IMR-90 (cell line): Measurements from ENCODE around the gene TIMM10. TPM values are rescaled to one million over a fixed set of nuclear protein-coding genes. Genes with fewer than 3 reads are reported as not detected.

Experiments
- ATAC-seq: fragments of 200-7000 bp; cut with Tn5 transposase; 2 replicates; pipeline ENCODE4 v1.9.1; 2020; ENCODE audit warnings: low read depth, mild to moderate bottlenecking, moderate library complexity
- BruUV-seq: library from RNA; stranded (reverse); fragments of 400-500 nt; replicated peaks from 2 replicates; lab custom pipeline; 2021; lab: Mats Ljungman, UMichigan
- CTCF ChIA-PET: fragments of 300-600 bp; formaldehyde crosslinking; extraction: SDS; loops from one replicate; lab custom pipeline; 2021; ENCODE audit warnings: antibody characterized with exemption; lab: Yijun Ruan, JAX
- POLR2A ChIA-PET: fragments of 300-600 bp; sonication (Branson Sonifier 250); formaldehyde crosslinking; loops from one replicate; lab custom pipeline; 2022; ENCODE audit warnings: antibody characterized with exemption; ENCODE audit not compliant: unreplicated experiment; lab: Charles Lee
- DNase-seq: peaks from one replicate; pipeline ENCODE4 v3.0.0; 2013
- H2AFZ ChIP-seq: replicated peaks from 2 replicates; pipeline ENCODE3; 2013; ENCODE audit warnings: low read length, mild to moderate bottlenecking; ENCODE audit not compliant: poor library complexity
- H2AK5ac ChIP-seq: 2 replicates; pipeline ENCODE4 v1.6.1; 2013; ENCODE audit warnings: low read depth, low read length, inconsistent platforms
- H2AK9ac ChIP-seq: replicated peaks from 2 replicates; pipeline ENCODE3; 2013; ENCODE audit warnings: mild to moderate bottlenecking, low read depth, low read length, moderate library complexity; ENCODE audit not compliant: poor library complexity
- H2BK120ac ChIP-seq: 2 replicates; pipeline ENCODE4 v1.6.1; 2013; ENCODE audit warnings: low read depth, low read length, inconsistent platforms
- H2BK15ac ChIP-seq: 3 replicates; pipeline ENCODE4 v1.6.1; 2013; ENCODE audit warnings: low read depth, low read length, inconsistent platforms
- H2BK20ac ChIP-seq: 2 replicates; pipeline ENCODE4 v1.6.1; 2013; ENCODE audit warnings: low read depth, mild to moderate bottlenecking, inconsistent platforms, low read length, moderate library complexity
- H2BK5ac ChIP-seq: 2 replicates; pipeline ENCODE4 v1.6.1; 2013; ENCODE audit warnings: mild to moderate bottlenecking, low read depth, low read length, inconsistent platforms; ENCODE audit not compliant: poor library complexity, severe bottlenecking
- H3K14ac ChIP-seq: replicated peaks from 2 replicates; pipeline ENCODE4 v1.6.1; 2013; ENCODE audit warnings: low read depth, low read length, inconsistent platforms
- H3K18ac ChIP-seq: 2 replicates; pipeline ENCODE4 v1.6.1; 2013; ENCODE audit warnings: low read depth, low read length, control low read depth
- H3K23ac ChIP-seq: 2 replicates; pipeline ENCODE4 v1.6.1; 2013; ENCODE audit warnings: low read depth, low read length, inconsistent platforms
- H3K27ac ChIP-seq: 2 replicates; pipeline ENCODE4 v1.5.1; 2013; ENCODE audit warnings: mild to moderate bottlenecking, control low read depth, low read length; ENCODE audit not compliant: insufficient read depth
- H3K27me3 ChIP-seq: 2 replicates; pipeline ENCODE4 v1.6.1; 2013; ENCODE audit warnings: low read length; ENCODE audit not compliant: control insufficient read depth, insufficient read depth
- H3K36me3 ChIP-seq: 2 replicates; pipeline ENCODE4 v1.6.1; 2013; ENCODE audit warnings: low read length, mixed read lengths; ENCODE audit not compliant: control insufficient read depth, insufficient read depth
- H3K4ac ChIP-seq: 2 replicates; pipeline ENCODE4 v1.6.1; 2013; ENCODE audit warnings: low read depth, low read length, inconsistent platforms
- H3K4me1 ChIP-seq: 2 replicates; pipeline ENCODE4 v1.6.1; 2013; ENCODE audit warnings: low read length, mixed read lengths; ENCODE audit not compliant: control insufficient read depth, insufficient read depth
- H3K4me2 ChIP-seq: 2 replicates; pipeline ENCODE4 v1.6.1; 2013; ENCODE audit warnings: low read depth, mild to moderate bottlenecking, control low read depth, low read length, moderate library complexity
- H3K4me3 ChIP-seq: 2 replicates; pipeline ENCODE4 v1.5.1; 2013; ENCODE audit warnings: low read depth, mild to moderate bottlenecking, control low read depth, low read length, moderate library complexity; ENCODE audit not compliant: insufficient read depth
- H3K56ac ChIP-seq: 2 replicates; pipeline ENCODE4 v1.6.1; 2013; ENCODE audit warnings: low read length, inconsistent platforms; ENCODE audit not compliant: insufficient read depth; ENCODE audit errors: extremely low read depth
- H3K79me1 ChIP-seq, 2 experiments: 2 replicates each; pipeline ENCODE4 v1.6.1; 2013; ENCODE audit warnings: low read length in 2 of 2, inconsistent platforms in 1 of 2, low read depth in 1 of 2
- H3K9ac ChIP-seq: 2 replicates; pipeline ENCODE4 v1.6.1; 2013; ENCODE audit warnings: low read depth, low read length, control low read depth
- H3K9me1 ChIP-seq: 2 replicates; pipeline ENCODE4 v1.6.1; 2013; ENCODE audit warnings: low read length, inconsistent platforms; ENCODE audit not compliant: insufficient read depth
- H3K9me3 ChIP-seq: 2 replicates; pipeline ENCODE4 v1.6.1; 2013; ENCODE audit warnings: low read length; ENCODE audit not compliant: control insufficient read depth, insufficient read depth
- H4K20me1 ChIP-seq: 2 replicates; pipeline ENCODE4 v1.6.1; 2013; ENCODE audit warnings: low read length, inconsistent platforms; ENCODE audit not compliant: insufficient read depth
- H4K5ac ChIP-seq: 2 replicates; pipeline ENCODE4 v1.6.1; 2013; ENCODE audit warnings: mild to moderate bottlenecking, low read depth, low read length, control low read depth
- H4K8ac ChIP-seq, 2 experiments: 2 replicates each; pipeline ENCODE4 v1.6.1; 2013; ENCODE audit warnings: low read depth in 2 of 2, low read length in 2 of 2, control low read depth in 1 of 2, inconsistent platforms in 1 of 2
- H4K91ac ChIP-seq: 2 replicates; pipeline ENCODE4 v1.6.1; 2013; ENCODE audit warnings: low read depth, low read length, inconsistent platforms; ENCODE audit not compliant: insufficient read depth
- CEBPB ChIP-seq: IDR thresholded peaks from 2 replicates; pipeline ENCODE4 v1.6.1; 2012; ENCODE audit warnings: low read depth, low read length, improper control_type of control experiment
- CHD1 ChIP-seq: IDR thresholded peaks from 2 replicates; pipeline ENCODE4 v1.6.1; 2012; ENCODE audit warnings: low read depth, low read length, improper control_type of control experiment
- MAFK ChIP-seq: IDR thresholded peaks from 2 replicates; pipeline ENCODE4 v1.6.1; 2012; ENCODE audit warnings: low read depth, low read length, improper control_type of control experiment
- MAZ ChIP-seq: IDR thresholded peaks from 2 replicates; pipeline ENCODE4 v1.6.1; 2012; ENCODE audit warnings: low read depth, mild to moderate bottlenecking, low read length, improper control_type of control experiment, moderate library complexity, borderline replicate concordance
- MXI1 ChIP-seq: IDR thresholded peaks from 2 replicates; pipeline ENCODE4 v1.6.1; 2012; ENCODE audit warnings: low read depth, mild to moderate bottlenecking, low read length, moderate library complexity, borderline replicate concordance
- NFE2L2 ChIP-seq: fragments of 150-350 bp; IDR thresholded peaks from 2 replicates; pipeline ENCODE4 v1.6.1; 2016; ENCODE audit warnings: low read depth, mild to moderate bottlenecking, low read length
- POLR2A ChIP-seq: IDR thresholded peaks from 2 replicates; pipeline ENCODE4 v1.6.1; 2012; ENCODE audit warnings: mild to moderate bottlenecking, low read depth, low read length
- RCOR1 ChIP-seq: IDR thresholded peaks from 2 replicates; pipeline ENCODE4 v1.6.1; 2012; ENCODE audit warnings: mild to moderate bottlenecking, low read length, improper control_type of control experiment; ENCODE audit not compliant: insufficient replicate concordance
- WGBS, 2 experiments: methylation state at CpG; one replicate each; pipeline versions ENCODE4 v1.1.5 to v1.1.7; 2013; ENCODE audit warnings: missing lambda C conversion rate in 2 of 2; ENCODE audit not compliant: insufficient read length in 1 of 2; ENCODE audit errors: extremely low coverage in 2 of 2; 5-methylcytosine and 5-hydroxymethylcytosine counted together
- dilution Hi-C: fragments of 300-500 bp; cut with HindIII; formaldehyde crosslinking; loops from one replicate; pipeline ENCODE4 v1.14.3; 2018; ENCODE audit warnings: low sequenced_read_pairs; ENCODE audit not compliant: unreplicated experiment
- in situ Hi-C: fragments of 300-500 bp; cut with MboI; formaldehyde crosslinking; loops from 3 replicates; pipeline ENCODE4 v1.14.3; 2019; ENCODE audit warnings: low sequenced_read_pairs, inconsistent platforms, mixed read lengths
- intact Hi-C: fragments of 100-400 bp; cut with micrococcal nuclease; formaldehyde crosslinking; loops from 2 replicates; pipeline ENCODE4 v1.10.0; 2022
- polyA plus RNA-seq, 3 experiments: library from polyadenylated mRNA; depleted of rRNA; stranded (reverse); fragments of >200 nt; gene quantifications; 2 replicates each; pipeline ENCODE4 v1.2.3, GENCODE V29; 2012; ENCODE audit warnings: low replicate concordance in 1 of 3
- total RNA-seq: library from RNA; depleted of rRNA; stranded (reverse); fragments of >200 nt; gene quantifications from 2 replicates; pipeline ENCODE4 v1.2.3, GENCODE V29; 2012
- TF ChIP-seq, protein P1 (sequence below): conservative IDR thresholded peaks from 2 replicates; pipeline ENCODE4 v1.5.1; 2012; ENCODE audit warnings: mild to moderate bottlenecking, low read depth, low read length, improper control_type of control experiment

The TIMM10 gene
- total and polyA plus RNA-seq, 2 of the 4 experiments (the other 2 are of a cell fraction), result 96.8 to 135 TPM

DNA sequence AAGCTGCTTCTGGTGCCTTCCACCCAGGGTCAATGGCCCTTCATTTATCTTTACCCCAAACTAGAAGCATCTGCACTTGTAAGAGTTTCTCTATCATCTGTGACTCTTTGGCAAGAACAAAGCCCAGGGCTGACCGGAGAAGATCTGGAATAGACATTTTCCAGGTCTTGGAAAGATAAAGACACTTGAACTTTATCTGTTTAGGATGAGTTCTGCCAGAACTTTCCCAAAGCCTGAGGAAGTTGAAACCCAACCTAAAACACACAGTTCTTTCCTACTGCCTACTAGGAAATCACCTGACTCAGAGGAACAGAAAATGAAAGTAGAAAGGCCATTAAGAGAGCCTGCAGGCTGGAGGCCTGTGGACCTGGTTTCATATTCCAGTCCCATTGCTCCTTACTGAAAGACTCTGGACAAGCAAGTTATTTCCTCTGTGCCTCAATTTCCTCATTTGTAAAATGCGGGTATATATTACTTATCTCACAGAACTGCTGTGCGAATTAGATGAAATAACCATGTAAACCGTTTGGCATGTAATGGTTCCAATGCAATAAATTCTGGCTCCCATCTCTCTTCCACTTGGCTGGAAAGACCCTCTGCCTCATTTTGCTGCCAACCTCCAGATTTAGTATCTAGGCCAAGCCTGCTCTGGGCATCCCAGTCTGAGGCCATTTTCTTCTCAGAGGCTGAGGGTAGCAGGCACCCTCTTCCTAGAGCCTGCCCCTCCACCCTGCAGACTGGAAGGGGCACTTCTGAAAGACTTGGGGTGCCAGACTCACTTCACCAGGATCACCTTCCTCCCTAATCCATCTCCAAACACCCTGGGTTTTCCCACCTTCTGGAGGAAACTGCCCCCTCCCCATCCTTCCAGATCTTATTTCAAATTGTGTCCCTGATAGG lies 35.7 kb upstream of the TIMM10 start (continued):
- TF ChIP-seq MAFK (no peak), CHD1 (no peak), MXI1 (no peak)

DNA sequence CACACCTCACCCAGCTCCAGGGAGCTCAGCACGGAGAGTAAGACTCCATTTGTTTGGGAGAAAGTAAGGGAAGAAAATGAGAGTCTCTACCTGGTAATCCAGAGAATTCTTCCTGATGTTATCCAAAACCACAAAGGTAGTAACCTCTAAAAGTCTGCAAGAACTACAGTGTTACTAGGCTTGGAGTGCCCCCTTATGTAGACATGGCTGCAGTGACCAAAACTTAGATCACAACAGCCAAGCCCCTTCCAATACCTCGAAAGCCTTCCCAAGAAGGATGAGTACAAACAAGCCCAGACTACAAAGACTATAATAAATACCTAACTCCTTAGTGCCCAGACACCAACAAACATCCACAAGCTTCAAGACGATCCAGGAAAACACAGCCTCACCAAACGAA lies 32.0 kb upstream of the TIMM10 start:
- H2BK15ac ChIP-seq, result no peak overlapping the region
- no peaks in the 10 kb centered on the region for H3K9me1 ChIP-seq
- H4K8ac ChIP-seq, result no peak overlapping the region
- no peak overlapping the region for H3K4me3 ChIP-seq
- H3K18ac ChIP-seq, result no peak overlapping the region
- H3K14ac ChIP-seq, result no peak overlapping the region
- no peaks in the 10 kb centered on the region for H3K9me3 ChIP-seq
- peaks cover 3% of the 10 kb centered on the region for H3K4me1 ChIP-seq
- WGBS, 2 experiments, result no CpG with 5 or more reads among the region's 4 CpGs
- no peak overlapping the region for H3K27ac ChIP-seq
- TF ChIP-seq MAZ (no peak), MAFK (no peak), RCOR1 (no peak), CEBPB (no peak), NFE2L2 (no peak), CHD1 (no peak), POLR2A (no peak)
- TF ChIP-seq, protein P1, sequence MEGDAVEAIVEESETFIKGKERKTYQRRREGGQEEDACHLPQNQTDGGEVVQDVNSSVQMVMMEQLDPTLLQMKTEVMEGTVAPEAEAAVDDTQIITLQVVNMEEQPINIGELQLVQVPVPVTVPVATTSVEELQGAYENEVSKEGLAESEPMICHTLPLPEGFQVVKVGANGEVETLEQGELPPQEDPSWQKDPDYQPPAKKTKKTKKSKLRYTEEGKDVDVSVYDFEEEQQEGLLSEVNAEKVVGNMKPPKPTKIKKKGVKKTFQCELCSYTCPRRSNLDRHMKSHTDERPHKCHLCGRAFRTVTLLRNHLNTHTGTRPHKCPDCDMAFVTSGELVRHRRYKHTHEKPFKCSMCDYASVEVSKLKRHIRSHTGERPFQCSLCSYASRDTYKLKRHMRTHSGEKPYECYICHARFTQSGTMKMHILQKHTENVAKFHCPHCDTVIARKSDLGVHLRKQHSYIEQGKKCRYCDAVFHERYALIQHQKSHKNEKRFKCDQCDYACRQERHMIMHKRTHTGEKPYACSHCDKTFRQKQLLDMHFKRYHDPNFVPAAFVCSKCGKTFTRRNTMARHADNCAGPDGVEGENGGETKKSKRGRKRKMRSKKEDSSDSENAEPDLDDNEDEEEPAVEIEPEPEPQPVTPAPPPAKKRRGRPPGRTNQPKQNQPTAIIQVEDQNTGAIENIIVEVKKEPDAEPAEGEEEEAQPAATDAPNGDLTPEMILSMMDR, result no peak
- no peak overlapping the region for H2BK120ac ChIP-seq
- ATAC-seq, result no peak
- H3K4me2 ChIP-seq, result no peak overlapping the region
- H3K27me3 ChIP-seq, result no peaks in the 10 kb centered on the region
- no peak overlapping the region for H3K4ac ChIP-seq
- no peak overlapping the region for H2AFZ ChIP-seq
- in situ Hi-C loops, result no loop called here
- H3K9ac ChIP-seq, result no peak overlapping the region
- no peak overlapping the region for H3K56ac ChIP-seq
- no peak overlapping the region for H2BK20ac ChIP-seq
- no peak overlapping the region for H3K23ac ChIP-seq
- H4K20me1 ChIP-seq, result 0 out of 2 replicates have a peak, but pooled peaks cover 6% of the 10 kb centered on the region
- no TSS peak for BruUV-seq
- no peak overlapping the region for H2AK5ac ChIP-seq
- intact Hi-C loops, result no loop called here
- dilution Hi-C loops, result no loop called here
- ChIA-PET POLR2A (no interaction called here), CTCF (no interaction called here)
- peaks cover 11 to 22% of the 10 kb centered on the region in 2 experiments; a peak in 3 of 4 replicates for H3K79me1 ChIP-seq
- H2BK5ac ChIP-seq, result no peak overlapping the region
- no peak overlapping the region for H2AK9ac ChIP-seq
- H4K91ac ChIP-seq, result no peak overlapping the region
- no peak for DNase-seq
- peaks cover 10% of the 10 kb centered on the region for H3K36me3 ChIP-seq
- no peak overlapping the region for H4K5ac ChIP-seq
